ENCODE data around the gene CDH2. TPM values are rescaled to one million over a fixed set of nuclear protein-coding genes. Genes with fewer than 3 reads are reported as not detected.

Gene CDH2
- total RNA-seq, 1 donor from 2014 or later = 234 TPM

DNA sequence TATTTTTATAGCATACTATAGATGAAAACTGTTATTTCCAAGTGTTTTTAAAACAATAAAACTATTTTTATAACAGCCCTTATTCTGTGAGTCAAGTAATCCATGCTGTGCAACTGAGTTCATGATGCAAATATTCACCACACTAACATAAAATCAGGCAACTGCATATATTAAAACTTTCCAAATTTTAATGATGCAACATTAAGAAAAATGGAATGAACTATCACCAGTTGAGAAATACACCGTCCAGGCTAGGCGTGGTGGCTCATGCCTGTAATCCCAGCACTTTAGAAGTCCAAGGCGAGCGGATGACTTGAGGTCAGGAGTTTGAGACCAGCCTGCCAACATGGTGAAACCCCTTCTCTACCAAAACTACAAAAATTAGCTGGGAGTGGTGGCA is 114.5 kb downstream of the CDH2 start:
- peaks cover 17% of the 10 kb centered on the region for H3K36me3 Mint-ChIP-seq (ENCODE audit: low read depth)
- no peak for DNase-seq (ENCODE audit: low read depth, low spot score)
- no peak overlapping the region for H3K27ac Mint-ChIP-seq (ENCODE audit: unreplicated experiment)
- TF ChIP-seq, protein P1, sequence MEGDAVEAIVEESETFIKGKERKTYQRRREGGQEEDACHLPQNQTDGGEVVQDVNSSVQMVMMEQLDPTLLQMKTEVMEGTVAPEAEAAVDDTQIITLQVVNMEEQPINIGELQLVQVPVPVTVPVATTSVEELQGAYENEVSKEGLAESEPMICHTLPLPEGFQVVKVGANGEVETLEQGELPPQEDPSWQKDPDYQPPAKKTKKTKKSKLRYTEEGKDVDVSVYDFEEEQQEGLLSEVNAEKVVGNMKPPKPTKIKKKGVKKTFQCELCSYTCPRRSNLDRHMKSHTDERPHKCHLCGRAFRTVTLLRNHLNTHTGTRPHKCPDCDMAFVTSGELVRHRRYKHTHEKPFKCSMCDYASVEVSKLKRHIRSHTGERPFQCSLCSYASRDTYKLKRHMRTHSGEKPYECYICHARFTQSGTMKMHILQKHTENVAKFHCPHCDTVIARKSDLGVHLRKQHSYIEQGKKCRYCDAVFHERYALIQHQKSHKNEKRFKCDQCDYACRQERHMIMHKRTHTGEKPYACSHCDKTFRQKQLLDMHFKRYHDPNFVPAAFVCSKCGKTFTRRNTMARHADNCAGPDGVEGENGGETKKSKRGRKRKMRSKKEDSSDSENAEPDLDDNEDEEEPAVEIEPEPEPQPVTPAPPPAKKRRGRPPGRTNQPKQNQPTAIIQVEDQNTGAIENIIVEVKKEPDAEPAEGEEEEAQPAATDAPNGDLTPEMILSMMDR (conservative IDR thresholded peaks at IDR 0.05) = no peak
- no peaks in the 10 kb centered on the region for H3K27me3 Mint-ChIP-seq (ENCODE audit: low read depth)
- peaks cover 7% of the 10 kb centered on the region for H3K9me3 Mint-ChIP-seq
- H3K4me1 Mint-ChIP-seq = peaks cover 49% of the 10 kb centered on the region
- H3K4me3 Mint-ChIP-seq = no peak overlapping the region

DNA sequence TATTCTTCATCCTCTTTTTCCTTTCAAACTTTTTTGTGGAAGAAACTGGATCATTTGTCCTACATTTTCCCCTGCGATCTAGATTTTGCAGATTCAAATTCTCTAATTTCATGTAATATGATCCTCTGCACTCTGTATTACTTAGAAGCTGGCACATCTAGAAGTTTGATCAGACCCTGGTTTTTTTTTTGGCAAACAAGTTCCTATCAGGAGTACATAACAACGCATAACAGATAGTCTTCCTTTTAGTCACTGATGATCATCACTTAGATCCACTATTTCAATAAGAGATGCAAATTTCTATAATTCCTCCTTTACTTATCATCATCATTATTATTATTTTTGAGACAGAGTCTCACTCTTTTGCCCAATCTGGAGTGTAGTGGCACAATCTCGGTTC is 117.1 kb downstream of the CDH2 start:
- H3K27me3 Mint-ChIP-seq (ENCODE audit: low read depth) = no peaks in the 10 kb centered on the region
- no peak overlapping the region for H3K27ac Mint-ChIP-seq (ENCODE audit: unreplicated experiment)
- DNase-seq (ENCODE audit: low read depth, low spot score) = no peak
- H3K36me3 Mint-ChIP-seq (ENCODE audit: low read depth) = peaks cover 22% of the 10 kb centered on the region
- H3K9me3 Mint-ChIP-seq = peaks cover 9% of the 10 kb centered on the region
- TF ChIP-seq, protein P1 (conservative IDR thresholded peaks at IDR 0.05) = no peak
- H3K4me3 Mint-ChIP-seq = no peak overlapping the region
- H3K4me1 Mint-ChIP-seq = peaks cover 28% of the 10 kb centered on the region

DNA sequence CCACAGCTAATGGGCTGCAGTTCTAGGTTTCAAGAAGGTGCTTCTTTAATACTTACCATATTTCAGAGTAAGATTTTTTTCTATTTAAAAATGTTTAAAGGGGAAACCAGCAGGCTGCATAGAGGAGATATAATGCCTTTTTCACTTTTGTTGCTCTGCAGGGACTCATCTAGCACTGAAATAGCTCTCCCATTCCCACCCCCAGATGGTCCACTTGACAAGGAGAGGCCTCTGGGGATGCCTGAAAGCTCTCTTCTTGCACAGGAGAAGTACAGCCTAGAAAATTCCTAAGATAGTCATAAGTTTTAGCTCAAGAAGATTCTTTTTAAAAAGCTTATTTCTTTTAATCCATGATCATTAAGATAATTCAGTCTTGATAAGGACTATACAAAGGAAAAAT is 126.4 kb downstream of the CDH2 start:
- no peak overlapping the region for H3K4me3 Mint-ChIP-seq
- H3K27me3 Mint-ChIP-seq (ENCODE audit: low read depth) = no peaks in the 10 kb centered on the region
- DNase-seq (ENCODE audit: low read depth, low spot score) = no peak
- peaks cover 4% of the 10 kb centered on the region for H3K9me3 Mint-ChIP-seq
- H3K27ac Mint-ChIP-seq (ENCODE audit: unreplicated experiment) = no peak overlapping the region
- TF ChIP-seq, protein P1 (conservative IDR thresholded peaks at IDR 0.05) = no peak
- peaks cover 59% of the 10 kb centered on the region for H3K4me1 Mint-ChIP-seq
- peaks cover 7% of the 10 kb centered on the region for H3K36me3 Mint-ChIP-seq (ENCODE audit: low read depth)

DNA sequence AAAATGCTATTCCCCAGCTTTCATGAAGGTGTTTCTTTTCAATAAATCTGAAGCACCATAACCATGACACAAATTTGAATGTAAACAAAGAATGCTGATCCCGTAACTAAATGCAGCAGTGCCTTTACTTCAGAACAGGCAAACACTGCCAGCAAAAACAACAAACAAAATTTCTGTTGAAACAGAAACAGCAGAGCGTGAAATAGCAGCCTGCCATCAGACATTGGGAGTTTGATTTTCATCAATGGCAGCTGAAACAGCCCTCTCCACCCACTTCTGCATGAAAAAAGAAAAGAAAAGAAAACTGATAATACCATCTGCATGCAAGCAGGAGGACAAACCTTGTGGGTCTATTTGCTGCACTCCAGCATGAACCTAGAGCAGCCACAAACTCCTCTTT is 128.3 kb downstream of the CDH2 start:
- H3K4me1 Mint-ChIP-seq = peaks cover 58% of the 10 kb centered on the region

DNA sequence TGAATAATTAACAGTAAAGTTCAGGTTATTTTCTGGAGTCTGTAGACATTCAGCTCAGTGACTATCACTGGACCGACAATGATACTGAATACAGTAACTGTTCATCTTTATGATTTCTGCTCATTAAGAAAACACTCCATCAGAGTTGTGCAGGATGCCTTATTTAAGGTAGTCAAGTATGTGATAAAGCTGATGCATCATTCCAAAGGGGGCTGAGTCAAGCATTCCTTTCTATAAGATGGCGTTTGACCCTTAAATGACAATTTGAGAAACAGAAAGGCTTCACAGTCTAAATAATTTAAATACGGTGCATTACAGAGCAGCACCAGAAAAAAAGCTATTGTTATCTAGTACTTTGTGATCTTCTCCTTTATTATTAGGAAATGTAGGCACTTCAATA is 131.1 kb downstream of the CDH2 start:
- Mint-ChIP-seq H3K27ac (ENCODE audit: unreplicated experiment) (no peak overlapping the region), H3K4me1 (peaks cover 78% of the 10 kb centered on the region), H3K4me3 (no peak overlapping the region), H3K9me3 (no peaks in the 10 kb centered on the region), H3K36me3 (ENCODE audit: low read depth) (peaks cover 2% of the 10 kb centered on the region), H3K27me3 (ENCODE audit: low read depth) (no peaks in the 10 kb centered on the region)
- no peak for DNase-seq (ENCODE audit: low read depth, low spot score)
- TF ChIP-seq, protein P1 (conservative IDR thresholded peaks at IDR 0.05) = no peak

More for the DNA sequence above, 128.3 kb downstream of the CDH2 start:
- DNase-seq (ENCODE audit: low read depth, low spot score) = no peak
- peak overlapping the region; percentile 12 for H3K4me3 Mint-ChIP-seq
- TF ChIP-seq, protein P1 (conservative IDR thresholded peaks at IDR 0.05) = no peak
- H3K27ac Mint-ChIP-seq (ENCODE audit: unreplicated experiment) = peak overlapping the region; percentile 37
- peaks cover 2% of the 10 kb centered on the region for H3K36me3 Mint-ChIP-seq (ENCODE audit: low read depth)
- H3K9me3 Mint-ChIP-seq = no peaks in the 10 kb centered on the region
- no peaks in the 10 kb centered on the region for H3K27me3 Mint-ChIP-seq (ENCODE audit: low read depth)

Data from neural crest cell (in vitro differentiated cells).